HepG2 (cell line): ENCODE data around the gene CEL. TPM values are rescaled to one million over a fixed set of nuclear protein-coding genes. Genes with fewer than 3 reads are reported as not detected.
"Not testable (repeated sequence)": the region's sequence is repeated elsewhere in the genome, so short reads cannot be mapped to it uniquely, and the experiment has no call there.

ENCODE experiments used
- ATAC-seq: fragments of 200-7000 bp; cut with Tn5 transposase; 3 replicates; pipeline ENCODE4 v1.9.1; 2020; ENCODE audit warnings: mild to moderate bottlenecking, moderate library complexity
- BruUV-seq: library from RNA; stranded (reverse); fragments of 400-500 nt; replicated peaks from 2 replicates; lab custom pipeline; 2021; lab: Mats Ljungman, UMichigan
- CTCF ChIA-PET: fragments of 300-600 bp; formaldehyde crosslinking; extraction: SDS; loops from one replicate; lab custom pipeline; 2021; ENCODE audit warnings: low total read pairs, inconsistent platforms, low intra/inter-chr PET ratio; lab: Yijun Ruan, JAX
- POLR2A ChIA-PET: fragments of 350-600 bp; sonication (Branson Sonifier 250); formaldehyde crosslinking; loops from one replicate; lab custom pipeline; 2020; ENCODE audit warnings: antibody characterized with exemption, inconsistent platforms; lab: Yijun Ruan, JAX
- DNase-seq: peaks from one replicate; pipeline ENCODE4 v3.0.0-alpha.2; 2015; ENCODE audit warnings: low spot score
- FAIRE-seq: peaks from 3 replicates; lab custom pipeline; 2011; peaks lifted over from hg19 to GRCh38; lab: Jason Lieb, UNC
- H2AFZ ChIP-seq: one replicate; pipeline ENCODE4 v1.6.1; 2011; ENCODE audit warnings: low read length, inconsistent platforms
- H3K27ac ChIP-seq: fragments of 300-600 bp; 3 replicates; pipeline ENCODE4 v1.8.0; 2011; ENCODE audit warnings: mixed run types, mild to moderate bottlenecking, mixed read lengths, low read length, inconsistent platforms; ENCODE audit not compliant: insufficient read depth; ENCODE audit errors: extremely low read length
- H3K27me3 ChIP-seq, 2 experiments: fragments of 200-600 bp in 1 of 2; 2 replicates in 1 of 2; 3 replicates in 1 of 2; pipeline versions ENCODE4 v1.6.0 to v1.8.0; 2011; ENCODE audit warnings: low read length in 2 of 2, mild to moderate bottlenecking in 2 of 2, moderate library complexity in 2 of 2, inconsistent platforms in 1 of 2; ENCODE audit not compliant: insufficient read depth in 2 of 2, control insufficient read depth in 1 of 2
- H3K36me3 ChIP-seq, 2 experiments: fragments of 200-600 bp in 1 of 2; replicated peaks in 1 of 2; 2 replicates in 1 of 2; 3 replicates in 1 of 2; pipeline versions ENCODE4 v1.5.1 to v1.8.0; 2011; ENCODE audit warnings: low read length in 2 of 2, inconsistent platforms in 1 of 2; ENCODE audit not compliant: insufficient read depth in 2 of 2, control insufficient read depth in 1 of 2
- H3K4me1 ChIP-seq: 2 replicates; pipeline ENCODE4 v1.5.1; 2012; ENCODE audit warnings: low read length, inconsistent platforms; ENCODE audit not compliant: insufficient read depth
- H3K4me2 ChIP-seq: 2 replicates; pipeline ENCODE4 v1.6.0; 2011; ENCODE audit warnings: low read depth, low read length, inconsistent platforms
- H3K4me3 ChIP-seq, 3 experiments: fragments of 200-600 bp in 1 of 3; sonication (generic), shearing (Covaris generic) in 1 of 3; replicated peaks in 1 of 3; 2 replicates each; pipeline ENCODE4 v1.5.1; 2011 to 2016; ENCODE audit warnings: low read length in 3 of 3, inconsistent platforms in 2 of 3, low read depth in 2 of 3, mild to moderate bottlenecking in 2 of 3, control low read depth in 1 of 3, mixed read lengths in 1 of 3; ENCODE audit not compliant: insufficient read depth in 1 of 3
- H3K79me2 ChIP-seq: one replicate; pipeline ENCODE4 v1.6.1; 2011; ENCODE audit warnings: low read length, inconsistent platforms; ENCODE audit not compliant: insufficient read depth
- H3K9ac ChIP-seq: 2 replicates; pipeline ENCODE4 v1.6.0; 2011; ENCODE audit warnings: mild to moderate bottlenecking, low read depth, low read length, inconsistent platforms; ENCODE audit not compliant: insufficient read depth
- H3K9me3 ChIP-seq: 2 replicates; pipeline ENCODE4 v1.5.1; 2012; ENCODE audit warnings: mild to moderate bottlenecking, low read length
- H4K20me1 ChIP-seq: 2 replicates; pipeline ENCODE4 v1.6.0; 2011; ENCODE audit warnings: inconsistent platforms, mild to moderate bottlenecking, low read length, moderate library complexity; ENCODE audit not compliant: insufficient read depth
- SIX1 ChIP-seq: sonication (generic); formaldehyde crosslinking; IDR thresholded peaks from 2 replicates; pipeline ENCODE4 v1.4.0; 2020; ENCODE audit warnings: missing genetic modification reagents, borderline replicate concordance
- TCF7L2 ChIP-seq: IDR thresholded peaks from 2 replicates; pipeline ENCODE4 v1.6.1; 2011; ENCODE audit warnings: mild to moderate bottlenecking, low read depth, low read length, moderate library complexity
- ZNF207 ChIP-seq: fragments of 450-650 bp; IDR thresholded peaks from 2 replicates; pipeline ENCODE4 v1.6.1; 2016; ENCODE audit warnings: antibody characterized with exemption, borderline replicate concordance
- ZNF784 ChIP-seq: sonication (generic); formaldehyde crosslinking; IDR thresholded peaks from 2 replicates; pipeline ENCODE4 v1.5.1; 2020; ENCODE audit warnings: missing genetic modification reagents, mild to moderate bottlenecking, borderline replicate concordance
- WGBS: methylation state at CpG from one replicate; pipeline ENCODE4 v1.1.6; 2017; ENCODE audit warnings: low lambda C conversion rate; 5-methylcytosine and 5-hydroxymethylcytosine counted together
- in situ Hi-C: cut with HindIII; loops from 2 replicates; pipeline ENCODE4 v1.10.0; 2017; ENCODE audit warnings: low pct_unique_long_range_greater_than_20kb; ENCODE audit not compliant: extremely low pct_ligation_motif_present
- intact Hi-C: fragments of 100-400 bp; cut with micrococcal nuclease; formaldehyde crosslinking; loops from one replicate; pipeline ENCODE4 v1.10.0; 2022; ENCODE audit not compliant: unreplicated experiment
- polyA plus RNA-seq, 8 experiments: library from polyadenylated mRNA; depleted of rRNA in 3 of 8; stranded (reverse) in 7 of 8; unstranded in 1 of 8; fragments of >200 nt; fragmentation: Illumina TruSeq in 4 of 8; extraction: Trizol in 4 of 8; gene quantifications; 2 replicates each; pipeline versions ENCODE4 v1.2.1 to v1.2.3, GENCODE V29; 2011 to 2016; ENCODE audit warnings: low read depth in 4 of 8, missing spikeins in 1 of 8, mixed read lengths in 1 of 8; ENCODE audit not compliant: insufficient read depth in 1 of 8
- total RNA-seq, 5 experiments: library from RNA; depleted of rRNA; stranded (reverse); fragments of >200 nt; fragmentation: Illumina TruSeq; extraction: Trizol; gene quantifications; 2 replicates each; pipeline ENCODE4 v1.2.3, GENCODE V29; 2016; ENCODE audit warnings: low read depth in 1 of 5
- TF ChIP-seq, protein P1 (sequence below): sonication (generic); formaldehyde crosslinking; IDR thresholded peaks from 2 replicates; pipeline ENCODE4 v1.5.0; 2020; ENCODE audit warnings: mild to moderate bottlenecking, missing genetic modification reagents
- TF ChIP-seq, protein P2 (sequence below): fragments of 450-650 bp; IDR thresholded peaks from 2 replicates; pipeline ENCODE4 v1.6.1; 2017; ENCODE audit warnings: mild to moderate bottlenecking

CEL gene
- total and polyA plus RNA-seq, 2 of the 13 experiments (the other 11 are each of a cell fraction or from before 2014, with no cell fraction given): 0.63 to 1.5 TPM

DNA sequence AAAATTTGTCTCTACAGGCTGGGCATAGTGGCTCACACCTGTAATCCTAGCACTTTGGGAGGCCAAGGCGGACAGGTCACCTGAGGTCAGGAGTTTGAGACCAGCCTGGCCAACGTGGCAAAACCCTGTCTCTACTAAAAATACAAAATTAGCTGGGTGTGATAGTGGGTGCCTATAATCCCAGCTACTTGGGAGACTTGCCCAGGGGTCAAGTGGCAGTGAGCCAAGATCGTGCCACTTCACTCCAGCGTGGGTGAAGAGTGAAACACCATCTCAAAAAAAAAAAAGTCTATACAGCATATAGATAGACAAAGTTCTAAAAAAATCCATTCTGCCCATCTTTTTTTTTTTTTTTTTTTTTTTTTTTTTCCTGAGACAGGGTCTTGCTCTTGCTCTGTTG lies 32.6 kb downstream of the CEL start:
- H3K4me1 ChIP-seq, H3K79me2 ChIP-seq, H3K27ac ChIP-seq, BruUV-seq, H2AFZ ChIP-seq, FAIRE-seq, in situ Hi-C loops, H3K4me3 ChIP-seq, H3K9me3 ChIP-seq, H4K20me1 ChIP-seq, H3K9ac ChIP-seq, DNase-seq, POLR2A ChIA-PET, H3K27me3 ChIP-seq, CTCF ChIA-PET, ATAC-seq, H3K4me2 ChIP-seq: not testable (repeated sequence)
- WGBS: 72% methylated on average over 4 of the region's 4 CpGs
- intact Hi-C loops: loop anchor here (5.0 kb wide), 1 partner anchor 1073 kb away; no protein-coding TSS in a partner anchor
- peaks cover 5 to 17% of the 10 kb centered on the region in 2 experiments; a peak in 3 of 5 replicates for H3K36me3 ChIP-seq

DNA sequence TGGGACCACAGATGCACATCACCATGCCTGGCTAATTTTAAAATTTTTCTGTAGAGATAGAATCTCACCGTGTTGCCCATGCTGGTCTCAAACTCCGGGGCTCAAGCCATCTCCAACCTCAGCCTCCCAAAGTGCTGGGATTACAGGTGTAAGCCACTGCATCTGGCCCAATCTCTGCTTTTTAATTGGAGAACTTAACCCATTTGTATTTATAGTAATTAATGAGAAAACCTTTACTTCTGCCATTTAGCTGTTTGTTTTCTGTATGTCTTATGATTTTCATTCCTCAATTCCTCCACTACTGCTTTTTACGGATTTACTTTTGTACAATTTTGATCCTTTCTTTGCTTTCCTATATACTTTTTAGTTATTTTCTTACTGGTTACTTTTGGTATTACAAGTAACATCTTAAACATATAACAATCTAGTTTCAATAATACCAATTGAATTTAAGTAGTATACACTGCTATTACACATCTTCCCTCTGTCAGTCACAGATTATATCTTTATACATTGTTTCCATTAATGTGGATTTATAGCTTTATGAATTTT lies 33.1 kb downstream of the CEL start:
- 0 out of 5 replicates have a peak, but pooled peaks cover 0 to 5% of the 10 kb centered on the region in 2 experiments for H3K27me3 ChIP-seq
- no peak for FAIRE-seq
- H3K9me3 ChIP-seq: no peaks in the 10 kb centered on the region
- DNase-seq: no peak
- H3K36me3 ChIP-seq: peaks cover 5 to 18% of the 10 kb centered on the region in 2 experiments; a peak in 4 of 5 replicates
- H3K4me3 ChIP-seq: no peak overlapping the region
- in situ Hi-C loops: no loop called here
- no TSS peak for BruUV-seq
- no peak overlapping the region for H3K4me2 ChIP-seq
- no peak overlapping the region for H2AFZ ChIP-seq
- TF ChIP-seq, protein P1, sequence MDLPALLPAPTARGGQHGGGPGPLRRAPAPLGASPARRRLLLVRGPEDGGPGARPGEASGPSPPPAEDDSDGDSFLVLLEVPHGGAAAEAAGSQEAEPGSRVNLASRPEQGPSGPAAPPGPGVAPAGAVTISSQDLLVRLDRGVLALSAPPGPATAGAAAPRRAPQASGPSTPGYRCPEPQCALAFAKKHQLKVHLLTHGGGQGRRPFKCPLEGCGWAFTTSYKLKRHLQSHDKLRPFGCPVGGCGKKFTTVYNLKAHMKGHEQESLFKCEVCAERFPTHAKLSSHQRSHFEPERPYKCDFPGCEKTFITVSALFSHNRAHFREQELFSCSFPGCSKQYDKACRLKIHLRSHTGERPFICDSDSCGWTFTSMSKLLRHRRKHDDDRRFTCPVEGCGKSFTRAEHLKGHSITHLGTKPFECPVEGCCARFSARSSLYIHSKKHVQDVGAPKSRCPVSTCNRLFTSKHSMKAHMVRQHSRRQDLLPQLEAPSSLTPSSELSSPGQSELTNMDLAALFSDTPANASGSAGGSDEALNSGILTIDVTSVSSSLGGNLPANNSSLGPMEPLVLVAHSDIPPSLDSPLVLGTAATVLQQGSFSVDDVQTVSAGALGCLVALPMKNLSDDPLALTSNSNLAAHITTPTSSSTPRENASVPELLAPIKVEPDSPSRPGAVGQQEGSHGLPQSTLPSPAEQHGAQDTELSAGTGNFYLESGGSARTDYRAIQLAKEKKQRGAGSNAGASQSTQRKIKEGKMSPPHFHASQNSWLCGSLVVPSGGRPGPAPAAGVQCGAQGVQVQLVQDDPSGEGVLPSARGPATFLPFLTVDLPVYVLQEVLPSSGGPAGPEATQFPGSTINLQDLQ: no peak
- TF ChIP-seq ZNF207 (no peak), TCF7L2 (no peak), ZNF784 (CRISPR knock-in tag) (no peak), SIX1 (CRISPR knock-in tag) (no peak)
- TF ChIP-seq, protein P2, sequence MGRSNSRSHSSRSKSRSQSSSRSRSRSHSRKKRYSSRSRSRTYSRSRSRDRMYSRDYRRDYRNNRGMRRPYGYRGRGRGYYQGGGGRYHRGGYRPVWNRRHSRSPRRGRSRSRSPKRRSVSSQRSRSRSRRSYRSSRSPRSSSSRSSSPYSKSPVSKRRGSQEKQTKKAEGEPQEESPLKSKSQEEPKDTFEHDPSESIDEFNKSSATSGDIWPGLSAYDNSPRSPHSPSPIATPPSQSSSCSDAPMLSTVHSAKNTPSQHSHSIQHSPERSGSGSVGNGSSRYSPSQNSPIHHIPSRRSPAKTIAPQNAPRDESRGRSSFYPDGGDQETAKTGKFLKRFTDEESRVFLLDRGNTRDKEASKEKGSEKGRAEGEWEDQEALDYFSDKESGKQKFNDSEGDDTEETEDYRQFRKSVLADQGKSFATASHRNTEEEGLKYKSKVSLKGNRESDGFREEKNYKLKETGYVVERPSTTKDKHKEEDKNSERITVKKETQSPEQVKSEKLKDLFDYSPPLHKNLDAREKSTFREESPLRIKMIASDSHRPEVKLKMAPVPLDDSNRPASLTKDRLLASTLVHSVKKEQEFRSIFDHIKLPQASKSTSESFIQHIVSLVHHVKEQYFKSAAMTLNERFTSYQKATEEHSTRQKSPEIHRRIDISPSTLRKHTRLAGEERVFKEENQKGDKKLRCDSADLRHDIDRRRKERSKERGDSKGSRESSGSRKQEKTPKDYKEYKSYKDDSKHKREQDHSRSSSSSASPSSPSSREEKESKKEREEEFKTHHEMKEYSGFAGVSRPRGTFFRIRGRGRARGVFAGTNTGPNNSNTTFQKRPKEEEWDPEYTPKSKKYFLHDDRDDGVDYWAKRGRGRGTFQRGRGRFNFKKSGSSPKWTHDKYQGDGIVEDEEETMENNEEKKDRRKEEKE: no peak
- TF ChIP-seq, all 625 proteins: peak for 0
- 80% methylated on average over 3 of the region's 3 CpGs for WGBS
- intact Hi-C loops: loop anchor here (5.0 kb wide), 1 partner anchor 1072 kb away; no protein-coding TSS in a partner anchor
- CTCF ChIA-PET: no interaction called here
- Histone ChIP-seq H3K27ac (no peak overlapping the region), H3K4me1 (no peaks in the 10 kb centered on the region), H4K20me1 (no peaks in the 10 kb centered on the region), H3K9ac (no peak overlapping the region), H3K79me2 (no peaks in the 10 kb centered on the region)
- POLR2A ChIA-PET: no interaction called here
- no peak for ATAC-seq
